HG03558 (cell line): Measurements from ENCODE around the gene SERBP1.
"Not testable (repeated sequence)": the region's sequence is repeated elsewhere in the genome, so short reads cannot be mapped to it uniquely, and the experiment has no call there.

ENCODE experiments used
- ATAC-seq: cut with Tn5 transposase; IDR thresholded peaks from one replicate; pipeline ENCODE4 v1.9.1; 2021; ENCODE audit warnings: moderate number of reproducible peaks; ENCODE audit not compliant: unreplicated experiment; ENCODE audit errors: extremely low read depth

Gene SERBP1

GRCh38 chr1:67414574-67414973 lies 15.6 kb downstream of the SERBP1 start:
- no peak for ATAC-seq

GRCh38 chr1:67413101-67413500 lies 17.1 kb downstream of the SERBP1 start:
- not testable (repeated sequence) for ATAC-seq

- ATAC-seq = no peak
Observed at GRCh38 chr1:67408148-67408547, 22.1 kb downstream of the SERBP1 start.

GRCh38 chr1:67407498-67407897 lies 22.7 kb downstream of the SERBP1 start:
- no peak for ATAC-seq

- ATAC-seq = no peak
Observed at GRCh38 chr1:67405473-67406245, 24.5 kb downstream of the SERBP1 start.

- no peak for ATAC-seq
Observed at GRCh38 chr1:67404212-67404620, 26.0 kb downstream of the SERBP1 start.

GRCh38 chr1:67401443-67401842 lies 28.8 kb downstream of the SERBP1 start:
- ATAC-seq = no peak

GRCh38 chr1:67400029-67400786 lies 30.0 kb downstream of the SERBP1 start:
- ATAC-seq = not testable (repeated sequence)

- ATAC-seq = no peak
Observed at GRCh38 chr1:67399199-67399993, 30.8 kb downstream of the SERBP1 start.

GRCh38 chr1:67394548-67394947 lies 35.7 kb downstream of the SERBP1 start:
- ATAC-seq = no peak

GRCh38 chr1:67393737-67394136 lies 36.5 kb downstream of the SERBP1 start:
- no peak for ATAC-seq

GRCh38 chr1:67393240-67393639 lies 37.0 kb downstream of the SERBP1 start:
- ATAC-seq = no peak

GRCh38 chr1:67390041-67390887 lies 39.9 kb downstream of the SERBP1 start:
- no peak for ATAC-seq

- ATAC-seq = no peak
Observed at GRCh38 chr1:67383999-67384638, 46.1 kb downstream of the SERBP1 start.

GRCh38 chr1:67382292-67382691 lies 47.9 kb downstream of the SERBP1 start:
- ATAC-seq = no peak

GRCh38 chr1:67381154-67381553 lies 49.0 kb downstream of the SERBP1 start:
- no peak for ATAC-seq

- ATAC-seq = no peak
Observed at GRCh38 chr1:67377253-67377652, 52.9 kb downstream of the SERBP1 start.

- ATAC-seq = no peak
Observed at GRCh38 chr1:67376381-67376780, 53.8 kb downstream of the SERBP1 start.

- ATAC-seq = no peak
Observed at GRCh38 chr1:67372898-67373297, 57.3 kb downstream of the SERBP1 start.
